HPDE6-E6E7 (cell line): ENCODE results near the gene ANK3.

Source experiments
- DNase-seq: peaks from one replicate; pipeline ENCODE4 v3.0.0; 2011; ENCODE audit warnings: missing footprints; ENCODE audit errors: extremely low spot score

The ANK3 gene

GRCh38 chr10:60175441-60175971, 214.2 kb downstream of the ANK3 start:
- no peak for DNase-seq

GRCh38 chr10:60172363-60172990, 217.2 kb downstream of the ANK3 start:
- peak; percentile 49 for DNase-seq

- DNase-seq: no peak
These were observed 218.2 kb downstream of the ANK3 start for GRCh38 chr10:60171436-60172013.

GRCh38 chr10:60170250-60170649, 219.4 kb downstream of the ANK3 start:
- no peak for DNase-seq

- DNase-seq: no peak
These were observed 220.6 kb downstream of the ANK3 start for GRCh38 chr10:60169111-60169510.

- DNase-seq: no peak
These were observed 222.6 kb downstream of the ANK3 start for GRCh38 chr10:60167050-60167449.

- DNase-seq: no peak
These were observed 225.9 kb downstream of the ANK3 start for GRCh38 chr10:60163786-60164185.

GRCh38 chr10:60162631-60163030, 227.0 kb downstream of the ANK3 start:
- no peak for DNase-seq

- DNase-seq: no peak
These were observed 233.6 kb downstream of the ANK3 start for GRCh38 chr10:60155943-60156683.

- DNase-seq: no peak
These were observed 234.4 kb downstream of the ANK3 start for GRCh38 chr10:60155099-60155877.

- no peak for DNase-seq
These were observed 240.7 kb downstream of the ANK3 start for GRCh38 chr10:60149003-60149402.

GRCh38 chr10:60148266-60148840, 241.3 kb downstream of the ANK3 start:
- no peak for DNase-seq

- no peak for DNase-seq
These were observed 242.0 kb downstream of the ANK3 start for GRCh38 chr10:60147576-60148265.

GRCh38 chr10:60147025-60147424, 242.7 kb downstream of the ANK3 start:
- DNase-seq: no peak

GRCh38 chr10:60144099-60144498, 245.6 kb downstream of the ANK3 start:
- DNase-seq: no peak

- DNase-seq: no peak
These were observed 246.9 kb downstream of the ANK3 start for GRCh38 chr10:60142736-60143135.

- DNase-seq: no peak
These were observed 247.6 kb downstream of the ANK3 start for GRCh38 chr10:60141896-60142559.

GRCh38 chr10:60140651-60141632, 248.7 kb downstream of the ANK3 start:
- no peak for DNase-seq

- DNase-seq: no peak
These were observed 249.7 kb downstream of the ANK3 start for GRCh38 chr10:60139798-60140566.
